GM19467 (cell line): ENCODE measurements around the gene DDX41.
"Not testable (repeated sequence)": the region's sequence is repeated elsewhere in the genome, so short reads cannot be mapped to it uniquely, and the experiment has no call there.

Source experiments
- ATAC-seq: cut with Tn5 transposase; IDR thresholded peaks from one replicate; pipeline ENCODE4 v1.9.1; 2021; ENCODE audit warnings: mild to moderate bottlenecking, moderate library complexity; ENCODE audit not compliant: unreplicated experiment

DDX41 gene

DNA sequence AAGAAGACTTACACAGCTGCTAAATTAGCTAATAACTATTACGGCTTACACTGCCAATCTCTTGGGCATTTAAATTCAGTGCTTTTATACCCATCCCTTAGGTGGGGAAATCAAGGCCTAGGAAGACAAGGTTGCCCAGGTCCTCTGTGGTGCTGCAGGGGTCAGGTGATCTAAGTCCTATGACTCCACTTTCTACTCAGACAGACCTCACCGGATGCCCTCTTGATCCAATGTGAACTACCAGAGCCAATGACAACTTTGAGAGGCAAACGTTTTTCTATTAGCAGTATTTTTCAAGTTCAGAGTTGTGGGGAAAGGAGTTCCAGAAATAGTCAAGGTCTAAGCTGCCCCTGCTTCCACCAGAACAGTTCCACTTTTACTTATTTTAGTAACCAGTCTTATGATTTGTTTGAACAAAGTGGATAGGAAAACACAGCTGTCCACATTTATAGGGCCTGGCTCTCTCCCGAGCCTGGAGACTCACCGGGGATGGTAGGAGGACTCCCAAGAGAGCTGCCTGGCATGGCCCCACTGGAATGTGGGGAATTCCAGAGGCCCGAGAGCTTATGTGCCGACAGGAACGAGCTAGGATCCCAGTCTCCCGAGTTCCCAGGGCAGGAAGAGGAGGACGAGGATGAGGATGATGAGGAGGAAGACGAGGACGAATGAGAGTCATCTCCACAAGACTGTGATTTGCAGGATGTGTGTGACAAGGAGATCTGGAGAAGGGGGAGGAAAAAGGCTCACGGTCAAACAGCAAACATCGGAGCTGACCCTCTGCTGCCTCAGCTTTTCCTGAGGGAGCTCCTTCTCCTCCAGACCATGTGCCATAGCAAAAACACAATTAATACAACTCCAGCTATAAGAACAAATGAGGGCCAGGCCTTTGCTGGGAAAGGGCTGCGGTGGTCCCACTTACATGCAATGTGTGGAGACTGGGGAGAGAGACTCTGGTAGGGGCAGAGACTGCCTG is 20.9 kb upstream of the DDX41 start:
- ATAC-seq = no peak

DNA sequence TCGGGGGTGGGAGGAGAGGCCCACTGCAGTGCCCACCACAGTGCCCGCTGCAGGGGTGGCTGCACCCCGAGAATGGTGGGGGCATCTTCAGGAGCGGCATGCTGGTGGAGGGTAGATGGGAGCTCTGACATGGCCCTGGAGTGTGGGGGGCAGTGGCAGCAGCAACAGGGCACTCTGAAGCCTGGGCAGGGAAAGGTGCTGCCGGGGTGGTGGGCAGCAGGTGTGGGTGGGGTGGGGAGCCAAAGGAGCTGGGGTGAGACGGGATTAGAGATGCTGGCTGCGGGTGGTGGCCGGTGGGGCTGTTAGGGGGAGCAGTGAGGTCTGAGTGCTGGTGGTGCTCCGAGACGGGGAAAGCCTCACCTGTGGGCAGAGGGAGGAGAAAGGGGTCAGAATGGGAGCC is 19.6 kb upstream of the DDX41 start:
- no peak for ATAC-seq

DNA sequence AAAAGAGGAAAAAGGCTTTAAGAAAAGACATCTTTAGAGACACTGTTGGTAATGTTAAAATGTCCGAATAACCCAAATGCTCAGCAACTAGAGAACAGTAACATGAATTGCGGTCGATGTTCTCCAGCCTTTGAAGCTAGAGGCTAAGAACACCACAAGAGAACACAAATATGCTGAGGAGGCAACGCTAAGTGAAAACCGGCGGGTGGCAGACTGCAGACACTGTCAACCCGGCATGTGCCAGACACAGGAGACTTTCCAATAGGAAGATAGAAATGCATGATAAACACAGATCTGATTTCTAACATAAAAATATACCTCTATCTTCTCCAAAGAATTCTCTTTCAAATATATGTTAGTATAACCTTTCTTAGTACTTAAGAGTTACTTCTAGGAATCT is 18.4 kb upstream of the DDX41 start:
- ATAC-seq = no peak

- ATAC-seq = not testable (repeated sequence)
Observed at GRCh38 chr5:177534433-177534832, 17.7 kb upstream of the DDX41 start.

GRCh38 chr5:177531209-177531940 is 14.6 kb upstream of the DDX41 start:
- no peak for ATAC-seq

DNA sequence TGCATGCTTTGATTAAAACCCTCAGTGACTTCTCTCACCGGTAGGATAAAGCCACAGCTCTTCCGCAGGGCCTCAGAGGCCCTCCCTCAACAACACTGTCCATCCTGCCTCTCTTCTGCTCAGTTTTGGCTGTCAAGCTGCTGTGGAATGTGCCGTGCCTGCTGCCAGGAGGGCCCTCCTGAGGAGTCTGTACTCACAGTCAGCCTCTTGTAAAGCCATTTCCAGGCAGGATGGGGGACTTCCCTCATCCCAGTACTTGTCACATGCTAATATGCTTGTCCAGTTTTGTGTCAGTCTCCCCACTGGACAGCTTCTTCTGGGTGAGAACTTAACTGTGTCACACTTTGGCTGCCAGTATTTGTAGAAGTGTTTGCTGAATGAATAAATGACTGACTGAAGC is 13.9 kb upstream of the DDX41 start:
- ATAC-seq = no peak

DNA sequence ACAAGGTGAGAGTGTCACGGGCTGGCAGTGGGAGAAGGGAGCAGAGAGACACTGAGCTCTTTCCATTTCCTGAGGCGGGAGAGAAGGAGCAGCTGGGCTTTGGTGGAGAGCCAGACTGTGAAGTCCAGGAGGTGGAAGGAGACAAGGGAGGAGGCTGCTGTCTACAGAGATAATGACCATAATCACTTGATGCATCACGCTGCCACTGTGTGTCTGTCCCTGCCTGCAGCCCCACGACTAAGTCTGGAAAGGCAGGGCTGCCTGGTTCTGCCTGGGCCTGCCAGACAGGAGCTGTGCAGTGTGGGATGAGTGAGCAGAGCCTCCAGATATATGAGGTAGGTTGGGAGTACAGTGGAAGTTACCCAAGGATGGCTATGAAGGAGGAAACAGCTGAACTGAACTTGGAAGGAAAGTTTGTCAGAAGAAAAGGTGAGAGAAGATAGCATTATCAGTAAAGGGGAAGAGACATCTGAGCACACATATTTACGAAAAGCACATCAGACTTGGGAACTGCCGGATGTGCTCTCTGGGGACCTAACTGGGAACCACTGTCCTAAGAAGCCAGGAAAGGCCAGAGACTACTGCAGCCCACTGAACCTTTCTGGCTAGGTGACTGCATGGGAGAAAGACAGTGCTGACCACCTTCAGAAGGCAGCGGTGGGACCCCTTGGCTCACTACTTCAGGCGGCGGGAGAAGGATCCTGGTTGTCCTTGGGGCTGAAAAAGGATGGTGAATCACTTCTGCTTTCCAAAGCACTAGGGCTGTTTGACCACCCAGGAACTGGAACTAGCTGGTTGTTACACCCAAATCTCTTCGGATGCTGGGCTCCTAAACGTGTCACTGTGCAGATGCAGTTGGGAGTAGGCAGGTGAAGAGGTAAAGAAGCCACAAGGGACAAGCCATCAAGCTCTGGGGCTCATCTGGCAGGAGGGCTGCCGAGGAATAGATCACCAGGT is 12.8 kb upstream of the DDX41 start:
- ATAC-seq = no peak

GRCh38 chr5:177528631-177529030 is 11.9 kb upstream of the DDX41 start:
- ATAC-seq = no peak

GRCh38 chr5:177527595-177527994 is 10.8 kb upstream of the DDX41 start:
- no peak for ATAC-seq

GRCh38 chr5:177526791-177527190 is 10.0 kb upstream of the DDX41 start:
- ATAC-seq = no peak

DNA sequence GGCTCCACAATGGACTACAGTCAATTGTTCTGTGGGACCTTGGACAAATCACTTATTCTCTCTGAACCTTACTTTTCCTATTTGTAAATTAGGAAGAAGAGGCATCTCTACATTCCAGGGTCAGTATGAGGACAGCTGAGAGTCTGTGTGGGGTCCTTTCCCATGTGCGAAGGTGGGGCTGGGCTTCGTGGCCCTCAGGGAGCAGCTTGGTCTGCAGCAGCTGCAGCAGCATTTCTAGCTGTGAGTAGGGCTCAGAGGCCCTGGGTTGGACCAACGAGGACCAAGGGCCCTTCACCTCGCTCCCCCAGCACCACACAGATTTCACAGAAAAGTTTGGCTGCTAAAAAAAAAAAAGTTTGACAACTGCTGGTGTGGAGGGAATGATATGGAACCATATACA is 9.4 kb upstream of the DDX41 start:
- ATAC-seq = no peak

DNA sequence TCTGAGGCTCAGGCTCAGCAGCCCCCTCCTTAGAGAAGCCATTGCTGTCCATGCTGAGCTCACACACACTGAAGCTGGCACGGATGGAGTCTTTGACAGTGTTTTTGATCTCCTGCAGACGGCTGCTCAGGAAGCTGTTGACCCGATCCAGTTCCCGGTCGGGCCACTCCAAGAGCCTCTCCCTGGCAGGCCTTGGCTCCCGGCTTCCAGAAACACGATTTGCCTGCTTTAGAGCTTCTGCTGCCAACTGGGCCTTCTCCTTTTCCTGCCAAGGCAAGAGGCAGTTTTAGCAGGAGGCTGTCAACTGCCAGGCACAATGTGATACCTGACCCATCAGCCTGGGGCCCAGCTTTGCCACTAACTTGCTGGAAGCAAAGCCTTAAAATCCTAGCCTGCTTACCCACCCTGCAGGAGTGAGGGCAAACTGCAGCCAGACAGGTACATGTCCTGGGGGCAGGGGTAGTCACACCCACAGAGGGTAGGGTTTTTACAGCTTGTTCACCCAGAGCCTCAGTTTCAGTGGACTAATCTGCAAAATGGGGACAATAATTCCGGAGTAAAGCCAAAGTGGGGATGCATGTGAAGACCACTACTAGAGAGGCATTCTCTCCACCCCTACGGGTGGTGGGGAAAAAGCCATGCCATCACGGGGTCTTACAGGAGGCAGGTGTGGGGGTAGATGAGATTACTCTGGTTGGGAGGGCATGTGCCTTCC is 8.3 kb upstream of the DDX41 start:
- no peak for ATAC-seq

DNA sequence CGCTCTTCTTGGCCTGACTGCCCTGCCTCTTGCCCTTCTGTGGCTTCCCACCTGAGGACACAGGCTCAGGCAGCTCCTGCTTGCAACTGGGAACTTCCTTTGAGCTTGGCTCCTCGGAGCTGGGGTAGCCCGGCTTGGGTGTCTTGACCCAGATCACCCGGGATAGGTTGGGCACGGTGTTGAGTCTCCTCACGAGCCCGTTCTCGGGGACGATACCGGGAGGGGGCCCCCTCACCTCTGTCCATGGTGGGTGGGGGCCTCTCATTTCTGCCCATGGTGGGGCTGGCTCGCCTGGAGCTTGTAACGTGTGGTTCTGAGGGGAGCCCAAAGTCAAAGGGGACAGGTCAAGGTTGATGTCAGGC is 7.8 kb upstream of the DDX41 start:
- ATAC-seq = no peak

DNA sequence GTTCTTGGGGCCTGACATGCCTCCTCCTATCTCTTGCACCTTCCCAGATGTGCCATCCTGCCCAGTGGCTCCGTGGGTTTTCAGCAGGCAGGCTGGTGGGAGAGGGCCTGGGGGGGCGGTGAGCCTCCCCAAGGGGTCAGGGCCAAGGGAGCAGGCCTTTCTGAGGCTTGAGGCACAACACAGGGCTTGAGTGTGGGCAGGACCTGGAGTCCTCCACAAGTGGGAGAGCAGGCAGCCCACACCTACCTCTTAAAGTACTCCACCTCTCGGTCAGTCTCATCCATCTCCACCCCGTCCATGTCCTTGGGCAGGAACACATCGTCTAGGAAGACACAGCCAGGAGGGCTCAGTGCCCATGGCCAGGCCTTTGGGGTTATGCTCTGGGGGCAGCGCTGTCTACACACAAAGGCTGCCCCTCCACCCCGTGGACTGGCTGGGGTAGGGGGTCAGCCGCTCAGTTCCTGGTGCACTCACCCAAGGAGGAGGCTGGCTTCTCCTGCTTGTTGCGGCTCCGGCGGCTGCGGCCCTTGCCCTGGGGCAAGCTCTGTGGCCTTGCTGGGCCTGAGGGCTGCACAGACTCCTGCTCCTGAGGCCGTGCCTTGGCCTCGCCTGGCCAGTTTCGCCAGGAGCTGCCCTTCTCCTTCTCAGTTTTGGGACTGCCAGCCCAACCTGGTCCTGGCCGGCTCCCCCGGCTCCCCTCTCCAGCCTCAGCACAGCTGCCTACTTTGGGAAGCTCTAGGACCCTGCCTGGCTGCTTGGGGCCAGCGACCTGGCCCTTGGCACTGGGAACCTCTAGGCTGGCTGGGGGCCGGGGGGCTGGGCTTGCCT is 7.2 kb upstream of the DDX41 start:
- ATAC-seq = no peak

DNA sequence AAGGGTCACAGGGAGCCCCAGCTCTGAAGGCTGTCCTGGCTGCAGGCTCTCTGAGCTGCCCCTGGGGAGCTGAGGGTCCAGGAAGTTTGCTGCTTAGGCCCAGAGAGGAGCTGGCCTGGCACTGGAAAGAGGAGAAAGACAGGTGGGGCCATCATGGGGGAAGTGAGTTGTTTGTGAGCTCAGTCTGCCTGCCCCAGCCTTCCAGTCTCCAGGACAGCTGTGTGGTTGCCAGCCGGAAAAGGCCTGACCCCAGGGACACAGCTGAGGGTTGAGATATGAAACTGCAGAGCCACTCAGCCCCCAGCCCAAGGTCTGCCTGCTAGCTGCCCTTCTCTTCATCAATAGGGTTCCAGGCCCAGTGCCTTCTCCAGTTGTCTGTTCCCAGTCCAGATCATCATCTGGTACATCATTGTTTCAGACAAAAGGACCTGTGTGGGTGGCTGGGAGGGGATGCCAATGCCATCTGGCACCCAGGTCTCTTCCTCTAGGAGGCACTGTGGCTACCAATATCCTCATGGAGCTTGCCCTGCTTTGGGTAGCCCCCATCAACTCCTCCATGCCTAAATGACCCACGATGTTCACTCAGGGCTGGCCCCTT is 4.3 kb upstream of the DDX41 start:
- no peak for ATAC-seq

DNA sequence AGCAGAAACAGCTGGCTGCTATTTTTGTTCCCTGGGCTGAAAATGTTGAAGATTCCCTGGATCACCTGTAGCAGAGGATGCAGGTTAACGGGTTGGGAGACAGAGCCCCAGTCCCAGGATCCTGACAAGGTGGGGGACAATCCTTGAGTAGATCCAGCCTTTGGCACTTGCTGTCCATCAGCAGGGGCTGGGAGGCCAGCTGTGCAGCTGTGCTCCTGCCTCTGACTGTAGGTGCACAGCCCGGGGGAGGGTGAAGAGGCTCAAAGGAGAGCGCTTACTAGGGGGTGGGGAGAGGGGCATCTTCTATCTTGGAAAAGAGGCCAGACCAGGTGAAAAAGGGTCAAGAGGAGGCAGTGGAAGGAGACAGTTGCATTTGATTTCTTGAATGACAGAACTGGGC is 3.5 kb upstream of the DDX41 start:
- no peak for ATAC-seq

DNA sequence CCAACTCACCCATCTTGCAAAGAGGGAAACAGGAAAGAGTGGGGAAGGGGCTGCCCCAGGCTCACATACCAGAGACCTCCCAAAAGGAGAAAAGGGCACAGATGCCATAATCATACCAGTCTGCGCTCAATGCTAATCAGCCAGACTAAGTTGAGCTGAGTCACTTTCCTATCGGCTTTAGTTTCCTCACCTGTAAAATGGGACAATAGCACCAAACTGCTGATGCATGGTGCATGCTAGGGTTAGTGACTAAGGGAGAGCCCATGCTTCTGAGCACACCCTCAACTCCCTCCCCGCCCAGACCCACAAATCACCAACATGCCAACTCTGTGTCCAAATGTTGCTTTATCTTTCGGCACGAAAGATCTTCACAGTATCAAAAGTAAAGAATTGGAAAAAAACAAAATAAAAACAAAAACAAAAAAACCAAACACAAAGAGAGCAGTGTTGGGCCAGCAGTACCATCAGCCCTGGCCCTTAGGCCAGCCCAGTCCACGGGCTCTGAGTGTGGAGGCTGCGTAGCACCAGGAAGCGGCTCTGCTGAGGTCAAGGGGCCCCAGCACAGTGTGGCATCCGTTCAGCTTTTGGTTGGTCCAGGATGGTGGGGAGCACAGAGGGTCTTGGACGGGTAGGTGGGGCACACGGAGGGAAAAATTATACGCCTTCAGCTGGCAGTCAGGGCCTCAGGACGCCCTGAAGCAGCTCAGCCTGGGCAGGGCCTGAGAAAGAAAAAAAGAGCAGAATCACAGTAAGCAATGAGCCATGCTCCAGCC is 2.9 kb upstream of the DDX41 start:
- no peak for ATAC-seq

- no peak for ATAC-seq
Observed at GRCh38 chr5:177515580-177515979, 1.2 kb downstream of the DDX41 start.
